ENCODE measurements around the gene PGA3.
"Not testable (repeated sequence)": the region's sequence is repeated elsewhere in the genome, so short reads cannot be mapped to it uniquely, and the experiment has no call there.

PGA3 gene

DNA sequence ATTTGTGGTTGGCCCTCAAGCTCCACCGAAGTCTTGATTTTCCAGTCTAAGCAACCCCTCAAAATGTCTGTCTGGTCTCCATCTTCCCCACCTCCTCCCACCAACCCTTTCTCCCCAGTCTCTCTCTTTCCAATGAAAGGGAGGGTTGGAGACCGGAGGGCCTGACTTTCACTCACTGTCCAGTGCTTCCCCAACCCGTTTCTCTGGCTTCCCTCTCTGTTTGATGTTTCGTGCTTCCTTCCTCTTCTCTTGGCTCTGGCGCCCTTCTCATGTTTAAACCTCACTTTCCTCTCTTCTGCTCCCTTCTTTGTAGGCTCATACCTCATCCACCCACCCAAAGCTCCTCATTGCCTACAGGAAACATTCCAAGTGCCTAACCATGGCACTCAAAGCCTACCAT lies 31.0 kb upstream of the PGA3 start:
- DNase-seq: no peak

DNA sequence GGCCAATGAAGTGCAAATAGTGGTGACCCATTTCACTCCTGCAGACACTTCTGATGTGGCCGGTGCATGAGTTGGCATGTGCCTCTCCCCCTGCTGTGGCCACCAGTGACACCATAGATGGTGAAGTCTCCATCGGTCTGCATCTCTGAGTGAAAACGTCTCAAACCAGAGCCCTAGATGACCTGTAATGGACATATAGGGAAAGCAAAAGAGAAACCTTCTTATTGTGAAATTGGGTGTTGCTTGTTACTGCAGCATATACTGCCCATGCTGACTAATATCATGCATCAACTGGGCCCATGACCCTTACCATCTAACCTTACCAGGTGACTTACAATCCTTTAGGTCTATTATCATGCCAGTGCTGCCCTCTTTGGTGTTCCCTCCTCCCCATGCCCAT lies 30.4 kb upstream of the PGA3 start:
- no peak for DNase-seq

DNA sequence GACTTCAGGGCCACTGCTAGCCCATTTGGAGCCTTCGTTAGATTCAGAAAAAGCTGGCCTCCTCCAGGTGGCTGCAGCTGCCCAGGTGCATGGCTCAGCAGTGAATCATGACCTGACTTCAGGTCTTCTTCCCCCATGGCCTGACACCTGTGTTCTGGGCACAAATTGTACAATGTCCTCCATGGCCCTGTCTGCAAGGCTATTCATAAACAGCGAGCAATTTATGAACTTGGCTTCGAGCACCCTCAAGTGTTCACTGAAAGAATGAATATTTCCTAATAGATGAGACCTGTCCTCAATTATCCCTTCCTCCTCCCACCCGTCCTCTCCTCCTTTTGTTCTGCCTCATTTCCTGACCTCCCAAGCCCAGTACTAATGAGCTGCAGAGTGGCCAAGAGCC lies 29.9 kb upstream of the PGA3 start:
- DNase-seq: no peak

DNA sequence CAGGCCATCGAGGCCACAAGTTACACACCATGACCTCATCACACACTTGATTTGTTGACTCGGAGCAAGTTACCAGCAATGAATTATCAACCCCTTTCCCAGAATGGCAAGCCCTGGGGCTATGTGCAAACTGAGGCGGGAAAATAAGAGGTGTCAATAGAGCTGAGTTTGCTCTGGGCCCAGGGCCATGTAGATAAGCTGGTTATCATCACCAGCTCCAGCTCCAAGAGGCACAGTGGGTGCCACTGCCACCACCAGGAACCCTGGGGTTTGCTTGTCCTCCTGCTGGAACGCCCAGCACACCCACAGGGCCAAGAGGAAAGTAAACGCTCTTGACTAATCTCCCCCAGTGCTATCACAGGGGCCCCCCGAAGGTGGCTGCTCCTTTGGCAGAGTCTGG lies 29.0 kb upstream of the PGA3 start:
- DNase-seq: no peak

DNA sequence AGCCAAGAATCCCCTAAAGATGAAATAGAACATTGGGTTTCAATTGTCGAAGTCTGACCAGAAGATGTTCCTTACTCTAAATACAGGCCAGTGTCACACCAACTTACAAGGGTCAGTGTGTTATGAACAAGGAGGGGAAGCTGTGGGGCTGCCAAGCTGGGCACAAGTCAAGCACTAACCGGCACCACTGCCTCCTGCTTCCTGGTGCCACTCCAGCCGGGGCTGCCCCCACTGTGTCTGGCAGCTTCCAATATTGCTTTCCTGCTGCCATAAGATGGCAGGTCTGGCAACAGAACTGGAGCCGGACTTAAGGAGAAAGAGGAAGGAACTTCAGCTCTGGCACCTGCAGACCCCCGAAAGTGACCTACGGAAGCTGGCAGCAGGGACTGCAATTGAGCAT lies 28.4 kb upstream of the PGA3 start:
- no peak for DNase-seq

DNA sequence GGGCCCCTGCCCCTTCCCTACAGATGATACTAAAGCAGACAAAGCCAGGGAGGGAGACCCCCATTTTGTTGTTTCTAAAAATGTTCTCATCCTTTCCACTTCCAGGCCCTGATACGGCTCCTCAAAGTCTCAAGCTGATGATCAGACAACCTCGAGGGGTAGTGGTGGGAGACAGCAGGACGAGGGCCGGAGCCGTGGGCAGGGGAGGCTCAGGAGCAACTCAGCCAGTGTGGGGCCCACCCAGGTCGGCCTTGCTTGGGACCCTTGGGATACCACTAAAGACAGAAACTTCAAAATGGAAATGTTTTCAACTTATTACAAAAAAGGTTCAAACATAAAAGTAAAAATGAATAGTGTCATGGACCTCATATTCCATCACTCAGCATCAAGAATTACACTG lies 26.9 kb upstream of the PGA3 start:
- DNase-seq: no peak

DNA sequence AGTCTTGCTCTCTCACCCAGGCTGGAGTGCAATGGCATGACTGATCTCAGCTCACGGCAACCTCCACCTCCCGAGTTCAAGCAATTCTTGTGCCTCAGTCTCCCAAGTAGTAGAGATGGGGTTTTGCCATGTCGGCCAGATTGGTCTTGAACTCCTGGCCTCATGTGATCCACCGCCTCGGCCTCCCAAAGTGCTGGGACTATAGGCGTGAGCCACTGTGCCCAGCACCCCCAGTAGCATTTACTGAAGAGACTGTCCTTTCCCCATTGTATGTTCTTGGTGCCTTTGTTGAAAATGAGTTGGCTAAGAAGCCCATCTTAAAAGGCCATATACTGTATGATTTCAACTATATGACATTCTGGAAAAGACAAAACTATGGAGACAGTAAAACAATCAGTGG lies 23.1 kb upstream of the PGA3 start:
- DNase-seq: not testable (repeated sequence)

DNA sequence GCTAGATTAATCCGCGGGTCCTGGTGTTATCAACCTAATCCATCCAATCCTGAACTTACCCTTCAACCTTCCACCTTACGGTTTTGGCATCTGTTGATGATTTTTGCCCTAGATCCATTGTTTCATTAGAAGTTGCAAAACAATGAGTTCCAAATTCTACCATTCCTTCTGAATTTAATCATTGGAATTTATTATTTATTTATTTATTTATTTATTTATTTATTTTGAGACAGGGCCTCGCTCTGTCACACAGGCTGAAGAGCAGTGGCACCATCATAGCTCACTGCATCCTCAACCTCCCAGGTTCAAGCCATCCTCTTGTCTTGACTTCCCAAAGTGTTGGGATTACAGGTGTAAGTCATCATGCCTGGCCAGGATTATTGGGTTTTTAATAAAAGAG lies 21.8 kb upstream of the PGA3 start:
- no peak for DNase-seq

DNA sequence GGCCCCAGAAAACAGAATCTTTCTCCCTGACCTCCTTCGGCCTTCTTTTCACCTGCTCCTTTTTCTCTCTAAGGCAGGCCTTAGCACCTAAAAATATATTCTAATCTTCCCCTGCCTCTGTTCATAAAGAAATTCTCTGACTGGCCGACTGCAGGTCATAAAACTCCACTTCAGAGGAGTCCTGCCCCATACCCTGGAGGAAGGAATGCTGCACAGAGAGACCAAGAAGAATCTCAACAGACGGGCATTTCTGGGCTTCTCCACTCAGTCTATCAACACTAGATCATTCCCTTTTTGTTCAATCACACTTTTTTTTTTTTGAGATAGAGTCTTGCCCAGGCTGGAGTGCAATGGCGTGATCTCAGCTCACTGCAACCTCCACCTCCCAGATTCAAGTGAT lies 19.7 kb upstream of the PGA3 start:
- no peak for DNase-seq

DNA sequence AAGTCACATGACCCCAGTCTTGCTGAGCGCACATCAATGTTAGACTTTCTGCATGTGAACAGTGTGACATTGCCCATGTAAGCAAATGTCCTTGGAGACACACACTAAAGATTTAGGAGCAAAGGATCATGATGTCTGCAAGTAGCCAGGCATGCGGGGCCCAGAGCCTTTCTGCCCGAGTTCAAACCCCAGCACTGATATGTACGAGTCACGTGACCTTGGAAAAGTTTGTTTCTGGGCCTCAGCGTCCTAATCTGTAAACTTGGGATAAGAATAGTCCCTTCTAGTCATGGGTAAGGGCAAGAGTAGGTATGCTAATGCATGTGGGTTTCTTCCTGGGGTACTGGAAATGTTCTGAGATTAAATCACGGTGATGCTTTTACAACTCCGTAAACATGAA lies 16.8 kb upstream of the PGA3 start:
- no peak for DNase-seq

DNA sequence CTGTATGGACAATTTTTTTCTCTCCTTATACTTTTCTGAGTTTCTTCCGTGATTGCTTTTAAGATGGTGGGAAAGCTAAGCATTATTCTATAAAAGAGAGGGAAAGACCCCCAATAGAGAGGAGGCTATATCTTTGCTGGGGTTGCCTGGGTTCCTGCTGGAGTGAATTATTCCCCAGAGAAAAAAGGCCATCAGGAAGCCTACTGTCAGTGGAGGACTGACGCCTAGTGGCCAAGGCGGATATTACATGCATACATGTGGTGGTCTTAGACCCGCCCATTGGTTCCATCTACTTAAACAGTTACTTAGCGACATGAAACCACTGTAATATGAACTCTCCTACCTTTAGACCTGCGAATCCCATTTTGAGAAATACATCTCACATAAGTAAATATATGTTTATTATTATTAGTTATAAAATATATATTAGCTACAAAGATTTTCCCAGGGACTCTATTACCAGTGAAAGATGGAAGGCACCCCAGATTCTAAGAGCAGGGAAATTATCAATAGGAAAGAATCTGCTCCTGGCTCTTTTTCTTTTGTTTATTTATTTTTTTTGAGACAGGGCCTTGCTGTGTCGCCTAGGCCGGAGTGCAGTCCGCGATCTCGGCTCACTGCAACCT lies 15.7 kb upstream of the PGA3 start:
- peak; percentile 75 for DNase-seq

DNA sequence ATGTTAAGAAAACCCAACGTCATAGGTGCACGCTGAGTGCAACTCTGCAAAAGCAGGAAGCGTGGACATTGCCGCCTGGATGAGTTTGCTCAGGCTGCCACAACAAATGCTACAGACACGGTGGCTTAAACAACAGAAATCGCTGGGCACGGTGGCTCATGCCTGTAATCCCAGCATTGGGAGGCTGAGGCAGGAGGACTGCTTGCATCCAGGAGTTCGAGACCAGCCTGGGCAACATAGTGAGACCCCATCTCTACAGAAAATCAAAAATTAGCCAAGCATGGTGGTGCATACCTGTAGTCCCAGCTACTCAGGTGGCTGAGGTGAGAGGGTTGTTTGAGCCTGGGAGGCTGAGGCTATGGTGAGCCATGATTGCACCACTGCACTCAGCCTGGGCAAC lies 13.4 kb upstream of the PGA3 start:
- no peak for DNase-seq

DNA sequence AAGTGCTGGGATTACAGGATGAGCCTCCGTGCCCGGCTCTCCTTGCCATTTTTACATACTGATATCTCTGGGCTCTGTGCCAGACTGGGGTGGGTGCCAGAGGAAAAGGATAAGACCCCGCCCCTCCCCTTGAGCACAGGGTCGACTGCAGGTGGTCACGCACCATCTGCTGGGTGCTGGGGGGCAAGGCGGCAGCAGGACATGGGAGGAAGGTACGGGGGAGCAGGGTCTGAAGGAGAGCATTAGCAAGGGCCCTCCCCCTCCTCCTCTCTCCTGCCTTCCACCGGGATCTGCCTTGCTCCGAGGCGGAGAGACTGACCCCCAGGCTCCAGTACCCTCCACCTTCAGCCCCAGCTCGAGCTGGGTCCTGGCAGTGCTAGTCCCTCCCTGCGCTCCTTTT lies 9.7 kb upstream of the PGA3 start:
- DNase-seq: no peak

DNA sequence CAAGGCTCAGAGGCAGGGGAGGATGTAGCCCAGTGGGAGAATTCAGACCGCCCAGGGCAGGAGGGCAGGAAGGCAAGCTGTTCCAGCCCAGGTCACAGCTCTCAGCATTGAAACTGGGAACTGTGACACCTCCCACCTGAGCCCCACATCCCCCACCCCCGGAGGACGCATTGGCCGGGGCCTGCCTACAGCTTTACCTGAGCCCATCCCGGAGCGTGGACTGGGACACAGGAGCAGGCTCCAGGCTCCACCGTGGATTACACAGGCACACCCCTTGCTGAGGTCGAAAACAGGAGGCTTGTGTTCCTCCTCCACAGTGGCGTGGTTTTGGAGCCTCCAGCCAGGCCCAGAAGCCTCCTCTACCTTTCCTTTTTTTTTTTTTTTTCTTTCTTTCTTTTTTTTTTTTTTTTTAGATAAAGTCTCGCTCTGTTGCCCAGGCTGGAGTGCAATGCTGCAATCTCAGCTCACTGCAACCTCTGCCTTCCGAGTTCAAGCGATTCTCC lies 9.1 kb upstream of the PGA3 start:
- DNase-seq: no peak

DNA sequence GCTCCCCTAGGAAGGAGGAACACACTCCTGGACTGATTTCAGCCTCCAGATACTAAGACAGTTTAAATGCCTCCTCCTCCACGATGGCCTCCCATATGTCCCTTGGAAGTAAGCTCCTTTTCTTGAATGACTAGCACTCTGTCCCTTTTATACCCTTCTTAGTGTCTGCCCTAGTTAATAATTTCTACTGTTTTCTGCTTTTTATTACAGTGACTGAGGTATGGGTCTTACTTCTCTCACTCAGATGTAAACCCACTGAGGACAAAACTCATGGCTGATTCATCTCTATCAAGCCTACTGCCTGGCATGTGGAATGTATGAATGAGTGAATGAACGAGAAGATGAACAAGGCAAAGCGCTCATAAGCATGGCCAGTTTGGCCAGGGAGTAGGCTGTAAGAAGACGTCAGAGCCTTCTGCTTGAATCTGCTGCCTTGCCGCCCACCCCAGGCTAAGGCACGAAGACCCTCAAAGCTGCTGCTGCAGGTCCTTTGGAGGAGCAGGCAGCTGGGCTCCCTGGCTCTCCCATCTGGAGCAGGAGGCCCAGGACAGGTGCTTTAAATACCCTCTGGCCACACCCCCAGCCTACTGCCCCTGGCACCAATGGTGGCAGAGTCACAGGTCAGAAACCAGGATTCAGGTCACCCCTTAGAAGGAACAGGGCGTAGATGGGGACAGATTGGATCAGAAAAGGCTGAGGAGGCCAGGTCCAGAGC lies 8.2 kb upstream of the PGA3 start:
- no peak for DNase-seq

DNA sequence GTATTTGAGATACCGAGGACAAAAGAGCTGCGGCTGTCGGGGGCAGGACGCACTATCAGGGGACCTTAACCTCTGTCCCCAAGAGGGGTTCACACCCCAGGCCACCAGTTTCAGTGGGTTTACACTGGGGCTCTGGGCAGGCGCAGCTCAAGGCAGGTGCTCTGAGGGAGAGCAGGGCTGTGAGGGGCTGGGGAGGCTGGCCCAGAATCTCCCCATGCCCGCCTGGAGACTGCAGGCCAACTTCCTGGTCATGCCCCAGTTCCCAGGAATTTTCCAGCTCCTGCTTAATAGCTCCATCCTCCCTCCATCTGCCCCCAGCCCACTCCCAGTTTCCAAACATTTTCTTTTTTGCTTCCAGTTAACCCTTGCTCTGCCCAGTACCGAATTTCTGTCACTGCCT lies 7.6 kb upstream of the PGA3 start:
- no peak for DNase-seq

DNA sequence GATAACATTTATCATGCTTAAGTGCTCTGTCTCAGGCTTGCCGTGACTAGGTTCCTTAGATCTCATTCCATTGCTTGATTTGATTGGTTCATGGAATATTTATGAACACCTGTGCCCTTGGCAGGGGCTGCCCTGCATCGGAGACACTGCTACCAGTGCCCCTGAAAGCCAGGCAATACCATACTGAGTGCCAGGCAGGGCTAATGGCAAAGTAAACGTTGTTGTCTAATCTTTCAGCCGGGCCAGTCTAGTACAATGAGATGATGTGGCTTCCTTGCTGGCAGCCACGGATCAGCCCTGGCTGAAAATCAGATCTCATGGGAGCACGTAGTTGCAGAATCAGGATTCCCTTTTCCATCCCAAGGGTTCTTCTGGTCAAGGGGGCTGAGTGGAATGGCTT lies 5.0 kb upstream of the PGA3 start:
- no peak for DNase-seq

DNA sequence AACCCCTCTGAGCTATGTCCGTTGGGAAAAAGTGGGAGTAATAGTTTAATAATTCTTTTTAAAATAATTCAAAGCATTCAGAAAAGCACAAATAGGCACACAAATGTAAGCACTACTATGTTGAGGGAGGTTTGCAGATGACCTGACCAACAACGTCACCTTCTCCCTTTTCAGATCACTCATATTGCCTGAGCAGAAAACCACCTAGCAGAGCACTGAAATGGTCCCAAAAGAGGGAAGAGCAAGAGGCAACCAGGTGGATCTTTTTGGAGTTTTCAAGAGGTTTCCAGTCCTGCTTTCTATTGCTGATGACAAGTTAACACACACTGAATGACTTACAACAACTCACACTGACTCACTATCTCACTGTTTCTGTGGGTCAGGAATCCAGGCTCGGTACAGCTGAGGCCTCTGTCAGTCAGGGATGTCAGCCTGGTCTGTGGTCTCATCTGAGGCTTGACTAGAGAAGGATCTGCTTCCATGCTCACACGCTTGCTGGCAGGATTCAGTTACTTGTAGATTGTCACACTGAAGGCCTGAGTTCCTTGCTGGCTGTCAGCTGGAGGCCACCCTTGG lies 4.3 kb upstream of the PGA3 start:
- no peak for DNase-seq

DNA sequence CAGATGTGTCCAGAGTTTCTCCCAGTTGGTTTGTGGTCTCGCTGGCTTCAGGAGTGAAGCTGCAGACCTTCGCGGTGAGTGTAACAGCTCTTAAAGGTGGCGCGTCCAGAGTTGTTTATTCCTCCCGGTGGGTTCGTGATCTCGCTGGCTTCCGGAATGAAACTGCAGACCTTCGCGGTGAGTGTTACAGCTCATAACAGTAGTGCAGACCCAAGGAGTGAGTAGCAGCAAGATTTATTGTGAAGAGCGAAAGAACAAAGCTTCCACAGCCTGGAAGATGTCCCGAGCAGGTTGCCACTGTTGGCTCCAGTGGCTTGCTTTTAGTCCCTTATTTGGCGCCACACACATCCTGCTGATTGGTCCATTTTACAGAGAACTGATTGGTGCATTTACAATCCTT lies 1.8 kb upstream of the PGA3 start:
- DNase-seq: no peak

DNA sequence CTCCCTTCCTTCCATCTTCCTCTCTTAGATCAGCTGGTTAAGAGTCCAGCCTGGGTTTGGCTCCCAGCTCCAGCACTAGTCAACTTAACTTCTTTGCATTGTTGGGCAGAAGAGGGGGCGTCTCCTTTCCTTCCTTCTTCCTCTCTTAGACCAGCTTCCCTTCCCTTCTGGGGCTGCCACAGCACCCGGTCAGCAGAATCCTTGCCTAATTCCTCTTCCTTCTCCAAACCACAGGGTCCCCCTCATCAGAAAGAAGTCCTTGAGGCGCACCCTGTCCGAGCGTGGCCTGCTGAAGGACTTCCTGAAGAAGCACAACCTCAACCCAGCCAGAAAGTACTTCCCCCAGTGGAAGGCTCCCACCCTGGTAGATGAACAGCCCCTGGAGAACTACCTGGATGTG lies 558 bp downstream of the PGA3 start:
- DNase-seq: not testable (repeated sequence)

DNA sequence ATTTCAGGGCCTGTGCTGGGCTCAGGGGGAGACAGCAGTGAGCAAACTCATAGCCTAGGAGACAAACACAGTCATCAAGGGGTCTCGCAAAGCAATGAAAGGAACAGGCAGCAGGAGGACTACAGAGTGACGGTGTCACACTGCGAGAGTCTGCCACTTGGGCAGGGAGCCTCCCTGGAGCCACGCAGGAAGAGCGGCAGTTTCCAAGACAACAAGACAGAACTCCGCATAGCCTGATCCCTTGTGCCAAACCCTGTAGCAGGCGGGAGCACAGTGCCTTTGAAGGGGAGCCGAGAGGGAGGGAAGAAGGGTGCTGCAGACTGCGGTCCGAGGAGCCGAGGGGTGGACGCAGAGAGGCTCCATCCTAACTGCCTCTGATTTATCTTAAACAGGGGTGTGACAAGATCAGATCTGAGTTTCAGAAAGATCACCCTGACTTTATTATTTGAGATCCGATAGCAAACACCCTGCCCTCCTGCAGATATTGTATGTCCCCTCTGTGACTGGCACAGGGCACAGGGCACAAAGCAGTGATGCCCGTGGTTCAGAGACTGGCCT lies 1.3 kb downstream of the PGA3 start:
- not testable (repeated sequence) for DNase-seq

DNA sequence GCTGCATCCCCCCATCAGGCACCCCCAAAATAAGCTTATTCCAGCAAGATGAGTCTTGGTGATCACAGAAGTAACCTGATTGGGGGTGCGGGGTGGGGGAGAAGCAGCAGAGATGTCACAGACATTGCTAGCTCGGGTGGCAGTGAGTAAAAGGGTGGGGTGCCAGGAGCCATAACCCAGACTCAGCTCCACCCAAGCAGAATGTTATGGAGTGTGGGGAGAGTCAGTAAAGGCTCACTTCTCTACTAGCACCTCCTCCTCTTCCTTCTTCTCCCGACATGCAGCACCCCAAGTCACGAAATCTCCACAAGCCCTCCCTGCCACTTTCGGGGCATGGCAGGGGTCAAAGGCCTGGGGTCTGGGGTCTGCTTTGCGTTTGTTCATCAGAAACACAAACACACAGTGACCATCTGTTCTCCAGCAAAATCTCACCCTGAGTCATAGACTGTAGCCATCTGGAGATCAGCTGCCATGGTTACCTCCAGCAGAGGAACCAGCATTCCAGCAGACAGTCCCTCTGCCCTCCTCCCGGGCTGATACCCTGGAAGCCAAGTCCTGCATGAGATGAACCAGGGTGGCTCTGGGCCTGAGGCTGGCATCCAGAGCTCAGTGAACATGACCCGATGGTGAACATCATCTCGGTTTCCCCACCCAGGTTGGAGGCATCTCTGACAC lies 4.5 kb downstream of the PGA3 start:
- DNase-seq: not testable (repeated sequence)

DNA sequence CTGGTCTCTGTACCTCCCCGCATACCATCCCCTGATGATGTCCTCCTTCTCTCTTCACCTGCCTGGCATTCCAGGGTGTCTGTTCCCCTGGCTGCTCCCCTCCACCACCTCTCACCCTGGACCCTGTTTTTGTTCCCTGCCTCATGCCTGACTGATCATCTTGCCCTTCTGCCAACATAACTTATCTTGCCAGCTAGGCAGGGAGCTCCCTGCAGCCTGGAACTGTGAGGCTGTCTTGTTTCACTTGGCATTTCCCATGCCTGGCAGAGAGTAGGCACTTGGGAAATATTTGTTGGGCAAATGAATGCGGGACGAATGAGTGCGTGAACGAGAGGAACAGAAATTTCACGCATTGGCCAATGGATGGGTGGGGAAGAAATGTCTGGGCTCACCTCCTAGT lies 7.3 kb downstream of the PGA3 start:
- DNase-seq: not testable (repeated sequence)

All from CD4-positive, alpha-beta T cell treated with Interleukin-15 for 1 hour (primary cell).